HG03039 (cell line): ENCODE data around the gene SORCS2.
"Not testable (repeated sequence)": the region's sequence is repeated elsewhere in the genome, so short reads cannot be mapped to it uniquely, and the experiment has no call there.

ENCODE experiments used
- ATAC-seq: cut with Tn5 transposase; IDR thresholded peaks from one replicate; pipeline ENCODE4 v1.9.1; 2021; ENCODE audit warnings: mild to moderate bottlenecking, moderate library complexity; ENCODE audit not compliant: unreplicated experiment

Gene SORCS2

GRCh38 chr4:7433376-7434140 lies 241.2 kb downstream of the SORCS2 start:
- no peak for ATAC-seq

GRCh38 chr4:7434141-7434765 lies 241.9 kb downstream of the SORCS2 start:
- ATAC-seq = no peak

GRCh38 chr4:7434766-7435150 lies 242.4 kb downstream of the SORCS2 start, which contains the start of gene PSAPL1:
Gene PSAPL1 (minus strand): TSS chr4:7434930. CDS start chr4:7434879, 51 bp downstream.
- ATAC-seq = no peak

- no peak for ATAC-seq
Observed at GRCh38 chr4:7435471-7436061, 243.2 kb downstream of the SORCS2 start.

GRCh38 chr4:7436256-7436655 lies 243.9 kb downstream of the SORCS2 start:
- ATAC-seq = no peak

- ATAC-seq = no peak
Observed at GRCh38 chr4:7439699-7440098, 247.4 kb downstream of the SORCS2 start.

GRCh38 chr4:7441201-7441600 lies 248.9 kb downstream of the SORCS2 start:
- no peak for ATAC-seq

- ATAC-seq = no peak
Observed at GRCh38 chr4:7442574-7443162, 250.3 kb downstream of the SORCS2 start.

GRCh38 chr4:7444314-7444713 lies 252.0 kb downstream of the SORCS2 start:
- ATAC-seq = no peak

GRCh38 chr4:7444731-7445130 lies 252.4 kb downstream of the SORCS2 start:
- no peak for ATAC-seq

- ATAC-seq = no peak
Observed at GRCh38 chr4:7447236-7447635, 254.9 kb downstream of the SORCS2 start.

GRCh38 chr4:7448036-7448435 lies 255.7 kb downstream of the SORCS2 start:
- ATAC-seq = no peak

- ATAC-seq = no peak
Observed at GRCh38 chr4:7450775-7451433, 258.6 kb downstream of the SORCS2 start.

- no peak for ATAC-seq
Observed at GRCh38 chr4:7451434-7451789, 259.1 kb downstream of the SORCS2 start.

GRCh38 chr4:7451800-7452199 lies 259.5 kb downstream of the SORCS2 start:
- no peak for ATAC-seq

- not testable (repeated sequence) for ATAC-seq
Observed at GRCh38 chr4:7452802-7453201, 260.5 kb downstream of the SORCS2 start.

GRCh38 chr4:7457201-7458065 lies 265.1 kb downstream of the SORCS2 start:
- ATAC-seq = no peak

GRCh38 chr4:7458066-7458425 lies 265.7 kb downstream of the SORCS2 start:
- ATAC-seq = no peak

- ATAC-seq = no peak
Observed at GRCh38 chr4:7458477-7458876, 266.1 kb downstream of the SORCS2 start.

GRCh38 chr4:7459471-7459870 lies 267.1 kb downstream of the SORCS2 start:
- ATAC-seq = no peak
